Naive B cell (primary cell): ENCODE data around the gene MBOAT1. TPM values are rescaled to one million over a fixed set of nuclear protein-coding genes. Genes with fewer than 3 reads are reported as not detected.
A peak's percentile ranks its signal among the peaks of the same experiment; 100 is the strongest.
"Not testable (repeated sequence)": the region's sequence is repeated elsewhere in the genome, so short reads cannot be mapped to it uniquely, and the experiment has no call there.

ENCODE experiments used
- ATAC-seq, 2 donors: fragments of 150-1000 bp; cut with Tn5 transposase; 2 replicates each; pipeline ENCODE4 v1.10.0; 2021; ENCODE audit warnings: low read depth in 2 of 2, mild to moderate bottlenecking in 2 of 2, moderate library complexity in 2 of 2
- DNase-seq: peaks from one replicate; pipeline ENCODE4 v3.0.0; 2022
- H3K27ac Mint-ChIP-seq, 6 donors: one replicate each; pipeline ENCODE4 v1.8.0; 2020 to 2022; ENCODE audit warnings: mild to moderate bottlenecking in 6 of 6, mixed read lengths in 6 of 6, moderate library complexity in 5 of 6, inconsistent platforms in 2 of 6
- H3K27me3 Mint-ChIP-seq, 3 donors: one replicate each; pipeline ENCODE4 v1.8.0; 2021 to 2022; ENCODE audit warnings: mixed read lengths in 3 of 3, mild to moderate bottlenecking in 1 of 3
- H3K36me3 Mint-ChIP-seq, 2 donors: one replicate each; pipeline ENCODE4 v1.8.0; 2020 to 2022; ENCODE audit warnings: mixed read lengths in 2 of 2, inconsistent platforms in 1 of 2, mild to moderate bottlenecking in 1 of 2
- H3K4me1 Mint-ChIP-seq, 3 donors: one replicate each; pipeline ENCODE4 v1.8.0; 2020 to 2022; ENCODE audit warnings: mixed read lengths in 3 of 3, inconsistent platforms in 1 of 3, mild to moderate bottlenecking in 1 of 3, moderate library complexity in 1 of 3
- H3K4me3 Mint-ChIP-seq, 8 donors: one replicate each; pipeline ENCODE4 v1.8.0; 2020 to 2022; ENCODE audit warnings: mild to moderate bottlenecking in 8 of 8, mixed read lengths in 8 of 8, moderate library complexity in 8 of 8, inconsistent platforms in 2 of 8
- H3K9me3 Mint-ChIP-seq, 7 donors: one replicate each; pipeline ENCODE4 v1.8.0; 2020 to 2022; ENCODE audit warnings: mixed read lengths in 7 of 7, mild to moderate bottlenecking in 5 of 7, inconsistent platforms in 2 of 7, moderate library complexity in 1 of 7
- polyA plus RNA-seq, 6 donors: library from polyadenylated mRNA; unstranded; fragments of 300-500 nt; fragmentation: Illumina TruSeq; gene quantifications; one replicate each; pipeline ENCODE4 v1.2.3, GENCODE V29; 2021; ENCODE audit warnings: low read depth in 6 of 6

The MBOAT1 gene
- polyA plus RNA-seq, 6 donors from 2014 or later = 0.14 to 1.4 (median 0.86) TPM

- Mint-ChIP-seq H3K4me3 (no peak overlapping the region), H3K27me3 (no peaks in the 10 kb centered on the region), H3K9me3 (peaks cover 0 to 10% (median 2%) of the 10 kb centered on the region in 7 donors), H3K36me3 (peaks cover 0 to 8% of the 10 kb centered on the region in 2 donors), H3K4me1 (no peaks in the 10 kb centered on the region), H3K27ac (no peak overlapping the region)
- no peak for DNase-seq
- ATAC-seq = no peak
Measured at GRCh38 chr6:20142866-20143265, 69.4 kb downstream of the MBOAT1 start.

GRCh38 chr6:20141931-20142330 is 70.3 kb downstream of the MBOAT1 start:
- ATAC-seq (no peak), DNase-seq (no peak)
- peaks cover 0 to 6% (median under 1%) of the 10 kb centered on the region in 7 donors for H3K9me3 Mint-ChIP-seq
- no peak overlapping the region for H3K4me3 Mint-ChIP-seq
- H3K27me3 Mint-ChIP-seq = no peaks in the 10 kb centered on the region
- H3K27ac Mint-ChIP-seq = no peak overlapping the region
- H3K4me1 Mint-ChIP-seq = no peaks in the 10 kb centered on the region
- H3K36me3 Mint-ChIP-seq = peaks cover 0 to 4% of the 10 kb centered on the region in 2 donors

- H3K9me3 Mint-ChIP-seq, ATAC-seq, H3K36me3 Mint-ChIP-seq, H3K27me3 Mint-ChIP-seq, DNase-seq, H3K27ac Mint-ChIP-seq, H3K4me1 Mint-ChIP-seq: not testable (repeated sequence)
- H3K4me3 Mint-ChIP-seq = peak overlapping the region in 1 of 8 donors; percentile 42
Measured at GRCh38 chr6:20139127-20139963, 72.9 kb downstream of the MBOAT1 start.

- no peaks in the 10 kb centered on the region for H3K27me3 Mint-ChIP-seq
Measured at GRCh38 chr6:20137837-20138236, 74.4 kb downstream of the MBOAT1 start.

GRCh38 chr6:20137240-20137639 is 75.0 kb downstream of the MBOAT1 start:
- Mint-ChIP-seq H3K4me3 (no peak overlapping the region), H3K4me1 (no peaks in the 10 kb centered on the region), H3K27ac (no peak overlapping the region), H3K27me3 (no peaks in the 10 kb centered on the region), H3K9me3 (peaks cover 0 to 1% (median 0%) of the 10 kb centered on the region in 7 donors), H3K36me3 (no peaks in the 10 kb centered on the region)
- no peak for ATAC-seq
- DNase-seq = no peak

More at GRCh38 chr6:20137837-20138236, 74.4 kb downstream of the MBOAT1 start:
- Mint-ChIP-seq H3K4me1 (no peaks in the 10 kb centered on the region), H3K36me3 (no peaks in the 10 kb centered on the region), H3K27ac (no peak overlapping the region), H3K9me3 (peaks cover 0 to 1% (median 0%) of the 10 kb centered on the region in 7 donors), H3K4me3 (no peak overlapping the region)
- ATAC-seq (no peak), DNase-seq (no peak)

- peaks cover 0 to 1% (median 0%) of the 10 kb centered on the region in 7 donors for H3K9me3 Mint-ChIP-seq
- no peak overlapping the region for H3K4me3 Mint-ChIP-seq
- ATAC-seq (no peak), DNase-seq (no peak)
- H3K4me1 Mint-ChIP-seq = no peaks in the 10 kb centered on the region
- H3K27ac Mint-ChIP-seq = no peak overlapping the region
- H3K36me3 Mint-ChIP-seq = no peaks in the 10 kb centered on the region
- H3K27me3 Mint-ChIP-seq = no peaks in the 10 kb centered on the region
Measured at GRCh38 chr6:20135677-20136268, 76.5 kb downstream of the MBOAT1 start.

- Mint-ChIP-seq H3K4me3 (no peak overlapping the region), H3K36me3 (no peaks in the 10 kb centered on the region), H3K9me3 (peaks cover 0 to 1% (median 0%) of the 10 kb centered on the region in 7 donors), H3K4me1 (no peaks in the 10 kb centered on the region), H3K27ac (no peak overlapping the region), H3K27me3 (no peaks in the 10 kb centered on the region)
- no peak for ATAC-seq
- DNase-seq = no peak
Measured at GRCh38 chr6:20134613-20135012, 77.7 kb downstream of the MBOAT1 start.

GRCh38 chr6:20129290-20130088 is 82.8 kb downstream of the MBOAT1 start:
- DNase-seq (no peak), ATAC-seq (no peak)
- H3K27me3 Mint-ChIP-seq = no peaks in the 10 kb centered on the region
- no peaks in the 10 kb centered on the region for H3K36me3 Mint-ChIP-seq
- H3K27ac Mint-ChIP-seq = no peak overlapping the region
- H3K4me1 Mint-ChIP-seq = peaks cover 0 to 3% (median 3%) of the 10 kb centered on the region in 3 donors
- H3K4me3 Mint-ChIP-seq = no peak overlapping the region
- peaks cover 0 to 1% (median 0%) of the 10 kb centered on the region in 7 donors for H3K9me3 Mint-ChIP-seq

- Mint-ChIP-seq H3K36me3 (no peaks in the 10 kb centered on the region), H3K27ac (peak overlapping the region in 2 of 6 donors; percentile 10 to 80), H3K4me1 (peaks cover 0 to 3% (median 3%) of the 10 kb centered on the region in 3 donors), H3K4me3 (no peak overlapping the region), H3K27me3 (no peaks in the 10 kb centered on the region), H3K9me3 (no peaks in the 10 kb centered on the region)
- ATAC-seq = no peak
- DNase-seq = no peak
Measured at GRCh38 chr6:20128018-20128417, 84.3 kb downstream of the MBOAT1 start.

- peak overlapping the region in 4 of 6 donors; percentile 56 to 91 (median 68) for H3K27ac Mint-ChIP-seq
- no peaks in the 10 kb centered on the region for H3K36me3 Mint-ChIP-seq
- no peaks in the 10 kb centered on the region for H3K27me3 Mint-ChIP-seq
- no peaks in the 10 kb centered on the region for H3K9me3 Mint-ChIP-seq
- DNase-seq (peak; percentile 23), ATAC-seq (peak in 1 of 2 donors; percentile 45)
- H3K4me1 Mint-ChIP-seq = peaks cover 0 to 3% (median 3%) of the 10 kb centered on the region in 3 donors
- peak overlapping the region in 1 of 8 donors; percentile 63 for H3K4me3 Mint-ChIP-seq
Measured at GRCh38 chr6:20126789-20127653, 85.2 kb downstream of the MBOAT1 start.

GRCh38 chr6:20126102-20126752 is 86.0 kb downstream of the MBOAT1 start:
- Mint-ChIP-seq H3K9me3 (no peaks in the 10 kb centered on the region), H3K27ac (no peak overlapping the region), H3K4me3 (no peak overlapping the region), H3K36me3 (no peaks in the 10 kb centered on the region), H3K27me3 (no peaks in the 10 kb centered on the region), H3K4me1 (peaks cover 0 to 3% (median 3%) of the 10 kb centered on the region in 3 donors)
- no peak for ATAC-seq
- peak; percentile 1 for DNase-seq

GRCh38 chr6:20124545-20124944 is 87.7 kb downstream of the MBOAT1 start:
- H3K4me1 Mint-ChIP-seq = peaks cover 0 to 3% (median 3%) of the 10 kb centered on the region in 3 donors
- no peaks in the 10 kb centered on the region for H3K9me3 Mint-ChIP-seq
- H3K27me3 Mint-ChIP-seq = no peaks in the 10 kb centered on the region
- ATAC-seq (no peak), DNase-seq (no peak)
- H3K27ac Mint-ChIP-seq = no peak overlapping the region
- H3K36me3 Mint-ChIP-seq = no peaks in the 10 kb centered on the region
- no peak overlapping the region for H3K4me3 Mint-ChIP-seq
